NCI-H187 treated with DMSO at 0.1 percent for 48 hours (cell line): ENCODE results near the gene ZNF254.
"Not testable (repeated sequence)": the region's sequence is repeated elsewhere in the genome, so short reads cannot be mapped to it uniquely, and the experiment has no call there.

Experiments
- DNase-seq: peaks from one replicate; lab custom pipeline; 2025; lab: John Stamatoyannopoulos, UW

ZNF254 gene

DNA sequence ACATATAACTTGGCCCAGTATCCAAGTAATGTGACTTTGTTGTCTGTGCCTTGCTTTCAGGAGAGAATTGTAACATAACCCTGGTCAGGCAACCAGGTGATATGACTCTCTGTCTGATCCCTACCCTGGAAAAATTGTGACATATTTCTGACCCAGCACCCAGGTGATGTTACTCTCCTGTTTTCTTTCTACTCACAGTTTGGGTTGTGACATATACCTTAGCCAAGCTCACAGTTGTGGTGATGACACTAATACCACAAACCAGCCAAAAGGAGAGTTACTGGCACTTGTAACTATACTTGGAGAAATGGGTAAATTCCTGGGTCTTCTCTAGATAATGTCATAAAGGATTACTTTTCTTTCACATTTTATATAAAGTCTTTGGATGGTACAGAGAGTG, 14.3 kb upstream of the ZNF254 start:
- DNase-seq: no peak

DNA sequence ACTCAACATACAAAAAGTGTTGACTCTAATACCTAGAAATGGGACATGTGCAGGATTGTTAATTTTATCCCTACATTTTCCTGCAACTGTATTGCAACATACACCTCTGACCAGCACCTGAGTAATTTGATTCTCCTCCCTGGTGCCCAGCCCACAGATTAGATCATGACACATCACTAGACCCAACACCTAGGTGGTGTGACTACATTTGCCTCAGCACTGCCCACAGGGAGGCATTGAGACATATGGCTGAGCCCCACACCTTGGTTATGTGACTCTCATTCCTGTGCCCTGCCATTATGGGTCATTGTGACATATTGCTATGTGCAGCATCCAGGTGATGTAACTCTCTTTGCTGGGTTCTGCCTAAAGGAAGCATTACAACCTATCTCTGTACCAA, 13.2 kb upstream of the ZNF254 start:
- no peak for DNase-seq

DNA sequence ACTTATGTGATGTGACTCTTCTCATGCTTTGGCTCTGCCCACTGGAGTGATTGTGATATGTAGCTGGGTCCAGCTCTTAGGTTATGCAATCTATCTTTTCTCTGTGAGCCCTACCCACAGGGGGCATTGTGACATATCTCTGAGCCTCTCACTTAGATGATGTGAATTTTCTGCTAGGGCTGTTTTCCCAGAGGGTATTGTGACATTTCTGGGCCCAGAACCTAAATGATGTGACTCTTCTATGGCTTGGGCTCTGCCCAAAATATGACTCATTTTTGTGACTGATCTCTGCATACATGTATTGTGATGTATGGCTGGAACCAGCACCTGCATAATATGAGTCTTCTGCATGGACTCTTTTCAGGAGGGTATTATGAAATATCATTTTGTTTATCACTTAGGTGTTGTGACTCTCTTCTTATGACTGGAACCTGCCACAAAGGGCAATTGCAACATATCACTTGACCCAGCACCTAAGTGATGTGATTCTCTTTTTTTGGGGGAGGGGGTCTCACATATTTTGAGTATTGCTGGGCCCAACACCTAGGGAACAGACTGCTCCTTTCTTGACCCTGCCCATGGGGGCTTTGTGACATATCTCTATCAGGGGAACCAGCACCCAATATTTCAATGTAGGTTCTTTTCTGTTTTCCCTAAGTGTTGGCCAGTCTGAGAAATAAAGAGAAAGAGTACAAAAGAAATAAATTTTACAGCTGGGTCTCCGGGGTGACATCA, 12.1 kb upstream of the ZNF254 start:
- no peak for DNase-seq

DNA sequence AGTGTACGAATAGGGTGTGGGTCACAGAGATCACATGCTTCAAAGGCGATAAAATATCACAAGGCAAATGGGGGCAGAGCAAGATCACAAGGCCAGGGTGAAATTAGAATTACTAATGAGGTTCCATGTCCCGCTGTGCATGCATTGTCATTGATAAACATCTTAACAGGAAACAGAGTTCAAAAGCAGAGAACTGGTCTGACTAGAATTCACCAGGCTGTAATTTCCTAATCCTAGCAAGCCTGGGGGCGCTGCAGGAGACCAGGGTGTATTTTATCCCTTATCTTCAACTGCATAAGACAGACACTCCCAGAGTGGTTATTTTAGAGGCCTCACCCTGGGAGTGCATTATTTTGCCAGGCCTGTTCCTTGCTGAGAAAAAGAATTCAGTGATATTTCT, 11.5 kb upstream of the ZNF254 start:
- not testable (repeated sequence) for DNase-seq

DNA sequence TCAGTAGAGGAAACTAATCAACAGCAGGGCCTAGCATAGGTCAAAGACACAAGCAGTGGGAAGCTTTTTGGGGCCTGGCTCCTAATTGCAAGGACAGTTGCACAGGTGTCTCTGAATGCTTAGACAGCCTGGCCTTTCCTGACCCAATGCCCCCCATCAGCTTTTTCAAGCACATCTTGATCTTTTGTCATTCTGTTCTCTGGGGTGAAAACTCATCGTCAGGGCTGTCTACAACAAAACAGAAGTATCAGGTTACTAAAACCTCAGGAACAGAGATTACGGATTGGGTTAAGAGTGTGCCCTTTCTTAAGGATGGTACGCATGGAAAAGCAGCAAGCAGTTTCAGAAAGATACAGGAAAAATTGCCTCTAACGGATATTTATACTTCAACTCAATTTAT, 8.3 kb upstream of the ZNF254 start:
- no peak for DNase-seq

DNA sequence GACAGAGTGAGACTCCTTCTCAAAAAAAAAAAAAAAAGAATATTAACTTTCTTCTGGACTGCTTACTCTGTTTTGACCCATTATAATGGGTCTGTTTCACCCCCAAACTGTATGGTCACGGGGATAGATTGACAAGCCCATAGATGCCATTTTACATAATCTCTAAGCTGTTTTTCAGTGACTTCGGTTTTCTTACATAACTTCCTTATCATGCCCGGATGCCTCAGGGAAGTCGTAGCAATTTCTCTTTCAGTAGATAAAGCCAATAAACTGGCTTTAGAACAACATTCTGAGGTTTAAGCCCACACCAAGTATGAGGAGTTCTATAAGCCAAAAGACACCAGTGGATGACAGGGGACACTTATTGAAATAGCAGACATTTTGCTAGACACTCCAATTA, 5.9 kb upstream of the ZNF254 start:
- DNase-seq: no peak

DNA sequence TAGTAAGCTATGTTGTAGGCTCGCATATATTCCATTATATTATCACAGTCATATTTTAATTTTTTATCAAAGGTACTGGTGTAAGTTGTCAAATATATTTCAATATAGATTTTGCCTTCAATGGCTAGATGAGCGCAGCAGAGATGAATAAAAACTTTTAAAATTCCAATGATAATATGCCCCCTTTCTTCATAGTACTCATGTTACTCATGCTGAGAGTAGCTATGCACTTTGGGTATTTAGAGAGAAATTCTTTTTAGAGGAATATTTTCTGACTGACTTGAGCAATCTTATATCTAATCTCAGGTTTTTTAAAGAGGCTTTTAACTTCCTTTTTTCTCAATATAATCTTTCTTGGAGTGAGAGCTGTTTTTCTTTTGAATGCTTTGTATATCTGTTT, 11.4 kb downstream of the ZNF254 start:
- no peak for DNase-seq

DNA sequence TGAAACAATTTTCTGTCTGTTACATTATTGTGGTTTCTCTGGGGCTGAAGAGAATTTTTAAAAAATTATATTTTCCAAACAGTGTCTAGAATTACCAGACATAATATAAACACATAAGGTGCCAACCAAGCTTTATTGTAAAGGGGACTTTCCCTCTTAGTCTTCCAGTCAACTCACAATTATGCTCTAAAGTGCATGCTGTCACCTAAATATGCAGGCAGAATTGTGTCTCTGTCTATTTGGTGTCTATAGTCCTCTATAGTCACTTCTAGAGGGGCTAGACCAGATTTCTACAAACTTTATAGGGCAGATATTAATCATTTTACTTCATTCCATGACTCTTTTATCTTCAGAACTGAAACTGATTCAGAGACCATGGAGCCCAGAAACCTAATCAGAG, 12.8 kb downstream of the ZNF254 start:
- DNase-seq: no peak

DNA sequence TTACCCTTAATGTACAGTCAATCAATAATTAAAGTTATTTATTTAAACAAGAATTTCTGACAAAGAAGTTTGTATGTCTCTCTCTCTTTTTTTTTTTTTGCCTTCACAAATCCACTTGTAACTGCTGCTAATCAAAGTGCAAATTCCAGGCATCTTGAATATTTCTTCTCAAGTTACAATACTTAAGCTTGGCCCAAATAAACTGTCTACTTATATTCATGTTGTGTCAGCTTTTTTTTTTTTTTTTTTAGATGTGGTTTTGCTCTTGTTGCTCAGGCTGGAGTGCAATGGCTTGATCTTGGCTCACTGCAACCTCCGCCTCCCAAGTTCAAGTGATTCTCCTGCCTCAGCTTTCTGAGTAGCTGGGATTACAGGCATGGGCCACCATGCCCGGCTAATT, 13.6 kb downstream of the ZNF254 start:
- not testable (repeated sequence) for DNase-seq

DNA sequence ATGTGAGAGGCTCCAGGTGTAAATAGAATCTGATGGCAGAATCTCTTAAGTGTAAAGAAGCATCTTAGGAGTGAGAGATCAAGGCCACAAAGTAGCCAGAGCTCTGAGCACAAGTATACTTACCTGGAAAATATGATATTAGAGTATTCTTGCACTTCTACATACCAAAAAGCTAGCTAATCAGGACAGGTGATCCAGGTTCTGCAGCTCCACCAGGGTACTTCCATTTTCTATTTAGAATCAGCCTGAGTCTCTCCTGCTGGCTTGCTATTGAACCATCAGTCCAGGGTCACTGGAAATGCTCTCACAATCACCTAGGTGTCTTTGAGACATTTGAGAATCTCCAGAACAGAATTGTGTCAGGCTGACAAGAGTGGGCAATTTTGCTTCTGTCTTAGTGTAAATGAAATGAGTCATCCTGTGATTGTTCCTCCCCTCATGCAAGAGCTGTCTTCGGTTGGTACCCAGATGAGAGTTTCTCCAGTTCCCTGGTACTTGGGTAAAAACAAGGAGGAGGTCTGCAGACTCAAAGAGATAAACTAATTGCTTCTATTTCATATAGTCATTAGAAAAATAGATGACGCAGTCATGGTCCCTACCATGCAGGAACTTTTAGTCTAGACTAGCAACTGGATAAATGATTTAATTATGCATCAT, 14.6 kb downstream of the ZNF254 start:
- DNase-seq: no peak

DNA sequence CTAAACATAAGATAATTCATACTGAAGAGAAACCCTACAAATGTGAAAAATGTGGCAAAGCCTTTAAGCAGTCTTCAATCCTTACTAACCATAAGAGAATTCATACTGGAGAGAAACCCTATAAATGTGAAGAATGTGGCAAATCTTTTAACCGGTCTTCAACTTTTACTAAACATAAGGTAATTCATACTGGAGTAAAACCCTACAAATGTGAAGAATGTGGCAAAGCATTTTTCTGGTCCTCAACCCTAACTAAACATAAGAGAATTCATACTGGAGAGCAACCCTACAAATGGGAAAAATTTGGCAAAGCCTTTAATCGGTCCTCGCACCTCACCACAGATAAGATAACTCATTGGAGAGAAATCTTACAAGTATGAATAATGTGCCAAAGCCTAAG, 40.6 kb downstream of the ZNF254 start:
- no peak for DNase-seq

DNA sequence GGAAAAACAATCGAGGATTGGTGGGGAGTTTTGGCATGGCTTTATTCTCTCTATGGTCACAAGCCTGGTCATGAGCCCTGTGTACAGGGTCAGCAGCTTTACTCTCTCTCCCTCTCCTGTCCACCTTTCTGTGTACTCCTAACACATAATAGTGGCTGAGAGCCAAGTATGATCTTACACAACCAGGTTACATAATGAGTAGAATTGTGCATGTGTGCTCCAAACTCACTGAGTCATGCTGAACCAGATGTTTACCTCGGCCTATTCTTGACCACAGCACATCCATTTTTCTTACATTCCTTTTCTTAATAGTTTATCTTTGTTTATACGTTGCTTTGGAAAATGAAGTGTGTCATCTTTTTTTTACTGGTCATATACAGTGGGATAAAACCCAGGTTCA, 53.1 kb downstream of the ZNF254 start:
- DNase-seq: no peak

DNA sequence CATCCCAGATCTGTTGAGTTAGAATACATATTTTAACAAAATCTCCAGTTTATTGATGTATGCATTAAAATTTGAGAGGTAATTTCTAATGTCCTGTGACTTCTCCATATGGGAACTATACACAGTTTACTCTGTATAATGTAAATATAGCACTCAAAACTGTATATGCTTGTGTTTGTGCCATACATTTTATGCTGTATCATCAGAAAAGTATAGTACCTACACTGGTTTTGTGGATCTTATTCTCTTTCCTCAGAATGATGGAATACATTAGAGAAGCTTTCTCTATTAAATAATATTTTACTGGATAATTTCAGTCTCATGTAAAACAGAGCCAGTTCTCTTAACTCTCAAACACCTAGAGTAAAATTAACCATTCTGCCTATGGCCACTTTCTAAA, 53.6 kb downstream of the ZNF254 start:
- no peak for DNase-seq

DNA sequence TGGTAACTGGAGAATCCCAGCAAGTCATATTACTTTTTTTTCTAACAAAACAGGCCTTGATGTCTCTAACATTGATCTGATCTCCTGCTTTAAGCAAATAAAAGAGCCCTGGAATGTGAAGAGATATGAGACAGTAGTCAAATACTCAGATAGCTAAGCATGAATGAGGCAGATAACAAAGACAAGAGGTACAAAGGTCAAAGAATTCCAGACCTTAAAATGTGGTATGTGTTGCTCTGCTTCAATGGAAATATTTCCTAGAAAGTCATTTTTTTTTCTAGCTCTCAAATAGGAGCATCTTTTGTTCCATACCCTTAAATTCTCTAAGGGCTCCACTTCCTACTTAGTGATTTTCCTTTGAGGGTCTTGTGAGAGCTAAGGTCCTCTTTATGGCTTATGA, 54.6 kb downstream of the ZNF254 start:
- no peak for DNase-seq

DNA sequence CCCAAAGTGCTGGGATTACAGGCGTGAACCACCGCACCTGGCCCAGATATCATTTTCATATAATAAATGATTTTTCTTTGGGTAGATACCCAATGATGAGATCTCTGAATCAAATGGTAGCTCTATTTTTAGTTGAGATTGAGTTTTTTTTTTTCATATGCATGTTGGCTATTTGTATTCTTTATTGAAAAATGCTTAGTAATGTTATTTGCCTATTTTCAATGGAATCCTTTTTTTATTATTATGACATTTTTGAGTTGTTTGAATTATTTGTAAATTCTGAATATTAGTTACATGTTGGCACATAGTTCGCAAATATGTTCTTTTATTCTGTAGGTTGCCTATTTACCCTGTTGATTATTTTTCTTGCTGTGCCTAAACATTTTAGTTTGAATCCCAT, 55.8 kb downstream of the ZNF254 start:
- no peak for DNase-seq

DNA sequence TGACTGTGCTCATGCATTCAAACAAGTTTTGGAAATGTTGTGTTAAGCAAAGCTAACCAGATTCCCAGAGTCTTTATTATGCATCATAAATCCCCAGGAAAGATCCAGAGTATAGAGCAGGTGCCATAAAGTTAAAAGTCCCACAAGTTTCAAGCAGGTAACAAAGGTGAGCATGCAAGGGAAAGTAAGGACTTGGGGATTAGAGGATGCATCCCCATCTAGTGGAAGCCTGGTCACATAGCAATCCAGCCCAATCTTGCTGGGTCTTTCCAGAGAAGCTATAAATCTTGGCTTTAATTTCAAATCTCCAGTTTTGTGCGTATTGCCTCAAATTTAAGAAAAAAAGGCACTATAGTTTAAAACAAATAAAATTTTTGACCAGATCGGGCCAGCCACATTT, 72.7 kb downstream of the ZNF254 start:
- no peak for DNase-seq

DNA sequence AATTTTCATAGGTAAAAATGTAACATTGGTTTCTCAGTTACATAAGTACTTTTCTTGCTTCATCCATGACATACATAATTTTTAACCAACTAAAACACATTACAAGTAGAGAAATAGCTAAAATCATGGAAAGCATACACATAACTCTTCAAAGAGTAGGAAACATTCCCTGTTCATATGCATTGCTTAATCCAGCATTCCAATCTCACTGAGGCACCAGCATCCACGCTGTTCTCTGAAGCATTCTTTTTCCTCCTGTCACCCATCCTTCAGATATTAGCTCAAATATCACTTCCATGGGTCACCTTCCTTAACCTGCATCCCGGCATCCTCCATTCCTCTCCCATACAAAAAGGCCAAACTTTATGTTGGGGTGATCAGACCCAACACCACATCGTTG, 79.1 kb downstream of the ZNF254 start:
- no peak for DNase-seq

DNA sequence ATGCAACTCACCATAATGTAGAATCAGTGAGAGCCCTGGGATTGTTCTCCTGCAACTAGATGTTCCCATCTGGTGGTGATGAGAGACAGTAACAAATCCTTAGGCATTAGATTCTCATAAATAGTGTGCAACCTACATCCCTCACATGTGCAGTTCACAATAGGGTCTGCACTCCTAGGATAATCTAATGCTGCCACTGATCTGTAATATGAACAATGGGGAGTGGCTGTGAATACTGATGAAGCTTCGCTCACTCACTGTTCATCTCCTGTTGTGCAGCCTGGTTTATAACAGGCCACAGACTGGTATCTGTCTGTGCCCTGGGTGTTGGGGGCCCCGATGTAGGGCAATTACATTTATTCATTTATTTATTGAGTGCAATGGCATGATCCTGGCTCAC, 86.9 kb downstream of the ZNF254 start:
- DNase-seq: no peak

DNA sequence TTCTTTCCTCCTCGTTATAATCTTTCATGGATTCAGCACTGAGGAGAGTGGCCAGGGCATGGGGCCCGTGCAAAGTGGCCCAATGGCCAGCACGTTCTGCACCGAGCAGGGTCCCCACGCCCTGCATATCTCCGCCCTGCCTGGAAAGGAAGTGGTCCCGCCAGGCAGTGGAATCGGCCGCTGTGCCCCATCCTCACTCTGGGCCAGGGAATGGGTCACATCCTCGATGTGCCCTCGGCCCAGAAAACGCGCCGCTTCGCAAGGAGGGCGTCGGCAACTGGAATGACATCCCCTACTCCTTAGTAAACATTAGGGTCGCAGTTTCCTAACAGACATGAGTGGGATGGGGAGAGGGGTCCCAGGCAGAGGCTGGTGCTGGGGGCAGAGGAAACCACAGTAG, 90.7 kb downstream of the ZNF254 start:
- DNase-seq: no peak

DNA sequence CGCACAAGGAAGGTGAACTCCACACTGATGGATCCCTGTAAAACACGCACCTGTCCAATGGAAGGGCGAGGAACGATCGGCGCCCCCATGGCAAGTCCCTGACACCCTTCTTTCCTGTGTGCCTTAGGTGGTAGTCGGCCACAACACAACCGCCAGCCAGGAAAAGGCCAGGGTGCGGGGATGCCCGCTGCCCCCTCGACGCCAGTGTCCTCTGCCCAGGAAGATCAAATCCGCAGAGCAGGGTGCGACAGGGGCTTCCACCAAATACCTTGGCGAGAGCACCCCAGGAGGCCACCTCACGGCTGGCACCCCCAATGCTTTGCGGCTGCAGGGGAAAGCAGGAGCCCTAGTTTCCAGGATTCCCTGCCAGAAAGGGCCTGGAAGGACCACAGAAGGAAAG, 91.2 kb downstream of the ZNF254 start:
- DNase-seq: no peak
